A673 (cell line): Measurements from ENCODE around the gene NPLOC4. TPM values are rescaled to one million over a fixed set of nuclear protein-coding genes. Genes with fewer than 3 reads are reported as not detected.
A peak's percentile ranks its signal among the peaks of the same experiment; 100 is the strongest.

Experiments used
- BruUV-seq: library from RNA; stranded (reverse); fragments of 400-500 nt; replicated peaks from 2 replicates; lab custom pipeline; 2021; lab: Mats Ljungman, UMichigan
- CTCF ChIA-PET: fragments of 300-600 bp; sonication (Branson Sonifier 250); formaldehyde crosslinking; loops from one replicate; lab custom pipeline; 2022; ENCODE audit warnings: antibody characterized with exemption; lab: Charles Lee
- POLR2A ChIA-PET: fragments of 300-600 bp; sonication (Branson Sonifier 250); formaldehyde crosslinking; loops from one replicate; lab custom pipeline; 2022; ENCODE audit warnings: antibody characterized with exemption; ENCODE audit not compliant: low non-redundant PET; lab: Charles Lee
- DNase-seq: peaks from one replicate; pipeline ENCODE4 v3.0.0-alpha.2; 2015; ENCODE audit warnings: low spot score
- H3K27ac ChIP-seq: fragments of 200-600 bp; sonication (generic); 2 replicates; pipeline ENCODE4 v1.5.1; 2016; ENCODE audit warnings: mixed run types, low read depth, mild to moderate bottlenecking, mixed read lengths, antibody characterized with exemption, low read length; ENCODE audit not compliant: poor library complexity, severe bottlenecking
- H3K27me3 ChIP-seq: fragments of 200-600 bp; sonication (generic); replicated peaks from 2 replicates; pipeline ENCODE4 v1.6.1; 2017; ENCODE audit warnings: mixed run types, low read depth, mild to moderate bottlenecking, mixed read lengths, antibody characterized with exemption, low read length; ENCODE audit not compliant: insufficient read depth, poor library complexity
- H3K36me3 ChIP-seq: fragments of 200-600 bp; sonication (generic); 2 replicates; pipeline ENCODE4 v1.6.1; 2016; ENCODE audit warnings: mixed run types, mild to moderate bottlenecking, mixed read lengths, antibody characterized with exemption, low read length; ENCODE audit not compliant: insufficient read depth, poor library complexity, severe bottlenecking
- H3K4me1 ChIP-seq: fragments of 200-600 bp; sonication (generic); 2 replicates; pipeline ENCODE4 v1.6.1; 2017; ENCODE audit warnings: mixed run types, mild to moderate bottlenecking, mixed read lengths, antibody characterized with exemption, low read length; ENCODE audit not compliant: insufficient read depth, poor library complexity, severe bottlenecking
- H3K4me3 ChIP-seq: fragments of 200-600 bp; sonication (generic); 2 replicates; pipeline ENCODE4 v1.5.1; 2016; ENCODE audit warnings: low read depth, mixed run types, mild to moderate bottlenecking, mixed read lengths, low read length; ENCODE audit not compliant: poor library complexity, severe bottlenecking
- H3K9me3 ChIP-seq: fragments of 200-600 bp; sonication (generic); 2 replicates; pipeline ENCODE4 v1.6.1; 2016; ENCODE audit warnings: mixed run types, low read depth, mild to moderate bottlenecking, mixed read lengths, antibody characterized with exemption, low read length; ENCODE audit not compliant: poor library complexity, severe bottlenecking
- CTCF ChIP-seq: fragments of 300-800, 200-600 bp; sonication (generic); conservative IDR thresholded peaks from 2 replicates; pipeline ENCODE4 v1.5.1; 2017; ENCODE audit warnings: low read depth, mild to moderate bottlenecking, antibody characterized with exemption, low read length, moderate library complexity, mixed read lengths
- EZH2 ChIP-seq: fragments of 200-600 bp; sonication (generic); IDR thresholded peaks from 2 replicates; pipeline ENCODE4 v1.6.1; 2017; ENCODE audit warnings: borderline replicate concordance, low read depth, mild to moderate bottlenecking, mixed read lengths, antibody characterized with exemption, low read length; ENCODE audit not compliant: poor library complexity, severe bottlenecking
- intact Hi-C: fragments of 100-400 bp; cut with micrococcal nuclease; formaldehyde crosslinking; loops from one replicate; pipeline ENCODE4 v1.10.0; 2022; ENCODE audit not compliant: unreplicated experiment
- total RNA-seq: library from RNA; stranded (reverse); gene quantifications from 2 replicates; pipeline ENCODE4 v1.2.3, GENCODE V29; 2021

Gene NPLOC4
- total RNA-seq, 1 experiment from 2014 or later: 195 TPM

- Histone ChIP-seq H3K9me3 (no peaks in the 10 kb centered on the region), H3K27me3 (no peaks in the 10 kb centered on the region), H3K4me3 (peak within 1 kb of the TSS; percentile 93), H3K4me1 (peaks cover 18% of the 10 kb centered on the region), H3K27ac (peak within 1 kb of the TSS; percentile 92), H3K36me3 (peaks cover 42% of the 10 kb centered on the region)
- peak; percentile 98 for DNase-seq
- POLR2A ChIA-PET: no interaction called here
- CTCF ChIA-PET: no interaction called here
- TF ChIP-seq EZH2 (no peak), CTCF (no peak)
- intact Hi-C loops: no loop called here
- BruUV-seq: no TSS peak
Observed at GRCh38 chr17:81666342-81667191, 29.7 kb upstream of the NPLOC4 start, which contains the start of the genes CCDC137 and OXLD1. Gene CCDC137, plus strand, starts transcription at chr17:81666737. Its CDS starts 30 bp downstream, at chr17:81666767. Gene OXLD1, minus strand, starts transcription at chr17:81666605. Its CDS starts 28 bp downstream, at chr17:81666577.

GRCh38 chr17:81666092-81666341 lies 29.1 kb upstream of the NPLOC4 start:
- no peaks in the 10 kb centered on the region for H3K9me3 ChIP-seq
- H3K27ac ChIP-seq: peak overlapping the region; percentile 92
- TF ChIP-seq CTCF (no peak), EZH2 (no peak)
- TSS peak; percentile 83 for BruUV-seq
- ChIA-PET CTCF (no interaction called here), POLR2A (no interaction called here)
- H3K4me1 ChIP-seq: peaks cover 18% of the 10 kb centered on the region
- H3K36me3 ChIP-seq: peaks cover 37% of the 10 kb centered on the region
- intact Hi-C loops: no loop called here
- H3K27me3 ChIP-seq: no peaks in the 10 kb centered on the region
- H3K4me3 ChIP-seq: peak overlapping the region; percentile 93
- DNase-seq: peak; percentile 54

GRCh38 chr17:81665205-81666091 lies 28.5 kb upstream of the NPLOC4 start:
- Histone ChIP-seq H3K27me3 (no peaks in the 10 kb centered on the region), H3K36me3 (peaks cover 31% of the 10 kb centered on the region), H3K27ac (peak overlapping the region; percentile 92), H3K4me1 (peaks cover 18% of the 10 kb centered on the region), H3K4me3 (peak overlapping the region; percentile 93), H3K9me3 (no peaks in the 10 kb centered on the region)
- ChIA-PET POLR2A (no interaction called here), CTCF (no interaction called here)
- no peak for TF ChIP-seq CTCF
- no peak for TF ChIP-seq EZH2
- intact Hi-C loops: no loop called here
- no TSS peak for BruUV-seq
- DNase-seq: peak; percentile 57
